ENCODE data around the gene ENOX1.

Gene ENOX1

GRCh38 chr13:43271152-43271551 lies 515.6 kb downstream of the ENOX1 start:
- no peak for DNase-seq

DNA sequence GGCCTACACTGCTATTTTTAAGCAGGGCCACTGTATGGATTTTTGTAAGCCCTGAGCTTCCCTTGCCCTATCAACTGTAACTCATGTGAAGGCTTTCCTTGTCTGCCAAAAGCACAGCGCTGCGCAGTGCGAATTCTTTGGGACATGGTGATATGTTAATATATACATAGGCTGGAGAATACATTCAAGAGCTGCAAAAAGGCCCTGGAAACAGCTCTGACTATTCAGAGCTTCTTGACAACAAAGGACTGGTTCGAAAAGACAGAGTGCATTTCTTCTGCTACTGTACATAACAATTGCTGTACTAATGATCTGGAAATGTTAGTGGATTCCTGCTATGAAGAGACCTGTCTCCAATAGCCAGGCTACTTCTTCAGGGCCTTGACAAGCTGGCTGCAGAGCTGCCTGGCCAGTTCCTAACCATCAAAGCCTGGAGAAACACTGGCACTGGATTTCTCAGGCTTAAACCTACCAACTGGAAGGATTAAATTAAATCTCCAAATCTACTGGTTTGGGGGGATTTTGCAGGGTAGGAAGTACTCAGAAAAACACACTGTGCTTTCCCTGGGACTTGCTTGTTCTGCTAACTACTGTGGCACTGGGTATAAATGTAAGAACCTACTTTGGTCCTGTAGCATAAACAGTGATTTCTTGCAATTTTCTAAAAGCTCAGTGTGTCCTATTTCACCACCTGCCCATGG lies 516.5 kb downstream of the ENOX1 start:
- no peak for DNase-seq

- no peak for DNase-seq
These were observed 517.7 kb downstream of the ENOX1 start for GRCh38 chr13:43269037-43269481.

GRCh38 chr13:43268632-43269031 lies 518.1 kb downstream of the ENOX1 start:
- no peak for DNase-seq

- DNase-seq, result no peak
These were observed 518.9 kb downstream of the ENOX1 start for GRCh38 chr13:43267916-43268315.

DNA sequence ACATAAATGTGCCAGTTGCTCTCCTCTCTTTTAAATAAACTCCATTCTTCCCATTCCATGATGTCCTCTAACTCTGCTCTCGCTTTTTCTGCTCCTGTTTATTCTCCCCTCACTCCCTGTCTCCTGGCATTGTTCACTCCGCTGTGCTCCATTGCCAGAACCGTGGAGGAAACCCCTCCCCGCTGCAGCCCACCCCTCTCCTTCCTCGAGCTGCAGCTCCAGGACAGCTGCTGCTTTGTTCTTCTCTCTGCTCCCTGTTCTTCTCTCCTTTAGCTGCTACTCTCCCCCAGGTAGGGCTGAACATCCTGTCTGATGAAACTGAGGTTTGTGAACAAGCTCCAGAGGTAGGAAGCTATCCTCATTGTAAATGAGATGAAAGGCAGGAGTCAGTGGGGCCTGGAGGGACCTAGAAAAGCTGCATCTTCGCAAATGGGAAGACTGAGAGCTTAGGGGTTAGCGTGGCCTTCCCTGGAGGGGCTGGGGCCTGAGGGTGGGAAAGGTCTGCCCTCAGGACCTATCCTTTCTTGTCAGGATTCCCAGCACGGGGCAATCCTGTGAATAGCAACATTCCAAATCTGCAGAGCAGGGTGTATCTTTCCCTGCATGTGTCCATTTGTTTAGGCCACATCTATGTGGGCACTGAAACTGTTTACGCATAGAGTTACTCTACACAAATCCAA lies 519.7 kb downstream of the ENOX1 start:
- DNase-seq, result no peak

DNA sequence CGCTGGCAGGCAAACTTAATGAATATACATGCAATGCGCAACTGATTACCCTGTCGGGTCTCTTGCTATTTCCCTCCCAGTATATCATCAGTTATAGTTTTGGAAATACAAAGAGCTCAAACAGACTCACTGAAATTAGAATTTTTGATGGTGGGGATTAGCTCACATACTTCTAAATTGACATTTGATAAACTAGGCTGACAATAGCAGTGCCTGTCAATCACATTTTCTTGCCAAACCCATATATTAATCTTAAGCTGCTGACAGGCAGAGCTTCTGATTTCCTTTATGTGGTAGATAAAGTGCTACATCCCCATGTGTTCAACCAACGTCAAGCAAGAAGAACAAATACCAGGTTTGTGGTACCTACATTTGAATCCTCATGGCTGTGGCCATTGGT lies 521.7 kb downstream of the ENOX1 start:
- no peak for DNase-seq

- DNase-seq, result no peak
These were observed 522.3 kb downstream of the ENOX1 start for GRCh38 chr13:43264458-43264857.

DNA sequence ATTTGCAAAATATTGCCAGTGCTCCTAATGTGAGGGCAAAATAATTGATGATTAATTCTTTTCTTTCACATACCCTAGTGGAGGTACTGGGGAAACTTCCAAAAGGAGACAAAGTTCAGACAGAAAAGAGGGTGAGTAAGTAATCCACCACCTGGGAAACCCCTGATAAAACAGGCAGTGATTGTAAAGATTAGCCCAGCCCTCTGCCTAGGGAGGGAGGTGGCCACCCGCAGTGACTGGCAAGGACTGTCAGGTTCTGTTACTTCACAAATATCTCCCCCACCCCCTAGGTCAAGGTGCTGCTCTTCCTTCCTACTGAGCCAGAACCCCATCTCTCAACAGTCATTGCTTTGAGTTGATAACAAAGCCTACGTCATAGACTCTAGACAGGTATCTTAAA lies 523.7 kb downstream of the ENOX1 start:
- DNase-seq, result no peak

DNA sequence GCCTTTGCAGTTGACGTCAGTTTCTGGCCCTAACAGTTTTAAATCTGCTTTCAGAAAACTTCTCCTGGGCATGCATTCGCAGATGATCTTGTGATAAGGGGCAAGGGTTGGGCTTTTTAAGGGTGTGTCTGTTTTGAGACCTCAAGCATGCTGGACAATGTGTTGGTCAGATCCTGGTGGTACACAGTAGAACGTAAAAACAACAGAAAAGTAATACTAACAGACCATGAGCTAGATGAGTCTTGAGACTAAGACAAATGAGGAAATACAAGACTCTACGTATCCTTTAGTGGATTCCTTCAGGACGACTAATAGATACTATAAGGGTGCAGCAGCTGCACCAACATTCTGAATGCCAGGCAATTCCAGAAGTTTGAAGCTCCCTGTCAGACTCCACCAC lies 525.8 kb downstream of the ENOX1 start:
- DNase-seq, result no peak

- no peak for DNase-seq
These were observed 528.0 kb downstream of the ENOX1 start for GRCh38 chr13:43258771-43259170.

DNA sequence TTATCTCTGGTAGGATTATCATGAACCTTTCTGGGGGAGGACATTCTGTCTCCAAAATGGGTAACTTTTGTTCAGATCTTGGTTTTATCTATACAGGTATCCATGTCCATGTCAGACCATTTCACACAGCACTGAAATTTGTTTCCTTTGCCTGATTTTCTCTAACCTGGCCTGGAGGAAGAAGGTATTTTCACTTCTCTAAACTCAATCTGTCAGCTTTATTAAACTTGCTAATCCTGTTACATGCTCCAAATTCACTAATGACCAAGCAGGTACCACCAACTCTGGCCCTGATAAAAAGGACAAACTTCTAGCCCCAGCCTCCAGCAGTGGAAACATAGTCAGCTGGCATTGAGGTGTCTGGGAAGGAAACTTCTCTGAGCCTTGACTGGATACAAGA lies 529.0 kb downstream of the ENOX1 start:
- DNase-seq, result no peak

DNA sequence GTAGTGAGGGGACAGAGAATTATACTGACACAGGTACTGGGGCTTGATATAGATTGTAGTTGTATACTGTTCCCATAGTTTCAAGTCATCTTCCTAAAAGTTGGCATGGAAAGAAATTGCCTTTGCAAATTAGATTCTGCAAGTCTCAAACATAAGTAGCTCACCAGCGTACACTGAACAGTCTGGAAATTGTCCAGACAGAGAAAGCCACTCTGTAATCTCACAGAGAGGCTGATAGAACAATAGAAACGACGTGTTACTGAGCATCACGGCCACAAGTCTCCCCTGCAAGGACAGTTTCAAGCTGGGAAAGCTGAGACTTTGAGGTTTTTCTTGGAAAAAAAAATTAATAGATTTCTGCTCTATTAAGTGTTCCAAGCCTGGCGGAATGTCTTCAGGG lies 534.8 kb downstream of the ENOX1 start:
- no peak for DNase-seq

GRCh38 chr13:43246382-43246781 lies 540.4 kb downstream of the ENOX1 start:
- no peak for DNase-seq

DNA sequence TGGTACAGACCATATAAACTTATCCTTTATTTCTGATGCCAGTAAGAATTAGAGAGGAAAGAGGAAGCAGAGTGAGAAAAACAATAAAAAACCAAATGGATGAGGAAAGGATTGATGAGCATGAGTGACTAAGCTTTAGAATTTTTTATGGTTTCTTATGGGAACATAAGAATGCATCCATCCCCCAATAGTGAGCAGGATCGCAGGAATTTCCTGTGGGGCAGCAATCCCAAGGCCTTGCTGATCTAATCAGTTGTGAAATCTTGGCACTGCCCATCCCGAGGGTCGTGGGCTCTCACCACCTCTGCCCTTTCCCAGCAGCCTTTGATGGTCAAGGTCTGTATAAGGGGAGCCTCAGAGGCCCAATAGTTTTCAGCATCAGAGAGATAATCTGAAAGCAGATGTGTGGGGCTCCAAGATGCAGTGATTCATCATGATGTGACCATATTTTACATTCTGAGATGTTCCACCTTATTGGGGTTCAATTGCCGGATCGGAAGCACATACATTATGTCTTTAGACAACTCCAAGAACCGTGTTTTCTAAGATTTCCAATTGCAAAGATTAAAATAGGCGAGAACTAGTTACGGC lies 541.3 kb downstream of the ENOX1 start:
- no peak for DNase-seq

DNA sequence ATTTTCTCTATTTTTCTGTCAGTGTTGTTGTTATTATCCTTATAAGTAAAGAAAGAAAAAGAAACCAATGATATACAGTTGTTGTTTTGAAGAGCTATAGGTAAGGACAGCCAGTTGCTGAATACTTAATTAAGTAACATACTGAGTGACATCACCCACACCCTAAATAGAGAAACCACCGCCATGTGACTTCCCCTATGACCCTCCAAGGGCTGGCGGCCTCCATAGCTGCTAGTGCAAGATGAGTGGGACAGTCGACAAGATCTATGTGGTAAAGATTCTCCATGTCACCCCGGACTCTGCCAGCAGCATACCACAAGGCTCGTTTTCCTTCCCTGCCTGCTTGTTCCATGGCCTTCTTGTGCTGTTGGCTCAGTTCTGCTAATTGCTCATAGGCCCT lies 542.3 kb downstream of the ENOX1 start:
- DNase-seq, result no peak

GRCh38 chr13:43243711-43244110 lies 543.1 kb downstream of the ENOX1 start:
- DNase-seq, result no peak

GRCh38 chr13:43242040-43242439 lies 544.7 kb downstream of the ENOX1 start:
- DNase-seq, result no peak

DNA sequence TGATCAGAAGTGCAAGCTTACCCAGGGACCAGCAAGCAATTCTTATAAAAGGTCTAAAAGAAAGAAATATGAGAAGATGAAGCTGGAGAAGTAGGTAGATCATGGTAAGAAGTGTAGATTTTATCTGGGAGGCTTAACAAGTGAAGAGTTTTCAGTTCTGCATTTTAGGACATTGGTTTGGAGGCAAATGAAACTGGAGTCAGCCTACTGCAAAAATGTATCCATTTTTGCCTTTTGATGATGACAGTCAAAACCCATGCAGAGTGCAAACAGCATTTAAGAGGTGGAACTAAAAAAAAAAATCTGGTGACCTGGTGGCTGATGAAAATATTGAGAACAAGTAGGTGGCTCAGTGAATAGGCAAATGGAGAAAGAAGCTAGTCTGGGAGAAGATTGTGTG lies 546.5 kb downstream of the ENOX1 start:
- DNase-seq, result no peak

DNA sequence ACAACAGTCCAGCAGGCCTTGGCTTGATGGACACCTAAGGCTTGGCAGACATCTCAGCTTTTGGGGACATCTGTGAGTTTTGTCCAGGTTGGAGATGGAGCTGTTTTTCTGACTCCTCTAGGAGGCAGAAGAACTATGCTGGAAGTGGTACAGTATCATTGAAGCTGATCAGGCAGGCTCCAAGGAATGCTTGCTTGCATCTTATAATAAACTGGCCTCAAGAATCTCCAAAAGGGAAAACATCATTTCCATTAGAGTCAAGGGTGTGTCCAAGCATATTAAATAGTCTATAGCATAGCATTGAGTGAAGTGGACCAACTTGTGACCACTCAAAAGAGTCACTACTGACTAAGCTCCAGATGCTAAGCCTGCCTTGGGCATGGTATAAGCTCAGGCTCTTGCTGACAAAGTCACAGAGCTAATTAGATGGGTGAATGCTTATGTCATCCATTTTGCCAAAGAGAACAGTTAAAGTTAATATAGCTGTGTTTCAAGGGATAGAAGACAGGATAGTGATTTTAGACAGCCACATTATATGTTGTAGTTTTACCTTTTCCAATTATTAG lies 547.4 kb downstream of the ENOX1 start:
- DNase-seq, result no peak

- DNase-seq, result no peak
These were observed 548.3 kb downstream of the ENOX1 start for GRCh38 chr13:43238341-43239083.

DNA sequence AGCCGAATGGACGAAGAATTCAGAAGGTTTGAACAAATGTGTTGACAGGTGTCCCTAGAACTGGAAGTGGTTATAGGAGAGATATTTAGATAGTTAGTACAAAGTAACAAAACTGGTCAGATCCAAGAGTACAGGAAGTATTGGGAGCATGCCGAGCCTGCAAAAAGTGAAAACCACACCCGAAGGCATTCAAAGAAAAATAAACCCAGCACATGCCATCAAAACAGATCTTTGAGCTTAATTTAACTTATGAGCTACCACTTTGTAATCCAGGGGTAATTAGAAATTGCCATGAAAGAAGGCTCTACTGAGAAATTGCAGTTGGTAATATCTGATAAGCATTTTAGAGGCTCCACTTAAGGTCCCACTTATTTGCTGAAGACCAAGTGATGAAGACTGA lies 549.2 kb downstream of the ENOX1 start:
- DNase-seq, result no peak

DNA sequence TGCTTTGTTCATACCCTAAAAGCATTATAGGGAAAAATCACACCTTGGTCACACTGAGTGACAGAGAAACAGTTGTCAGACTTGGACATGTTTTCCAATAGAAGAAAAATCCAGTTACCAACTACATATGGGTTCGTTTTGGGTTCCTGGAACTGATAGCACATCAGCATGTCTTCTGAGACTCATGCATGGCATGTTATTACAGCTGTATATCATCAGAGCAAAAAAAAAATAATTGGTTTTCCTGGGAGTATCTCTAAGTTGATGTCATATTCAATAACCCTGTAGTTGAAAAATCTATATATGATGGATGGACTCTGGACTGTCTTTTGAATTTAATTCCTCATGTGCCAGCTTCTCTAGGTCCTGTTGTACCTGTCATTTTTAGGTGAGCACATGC lies 551.7 kb downstream of the ENOX1 start:
- DNase-seq, result no peak
